Glomerular visceral epithelial cell (primary cell): Measurements from ENCODE around the gene PPP1R3E.
"Not testable (repeated sequence)": the region's sequence is repeated elsewhere in the genome, so short reads cannot be mapped to it uniquely, and the experiment has no call there.

ENCODE experiments used
- DNase-seq: peaks from one replicate; pipeline ENCODE4 v3.0.0-alpha.2; 2016; ENCODE audit errors: extremely low spot score

The PPP1R3E gene

GRCh38 chr14:23297611-23298277, 4.9 kb downstream of the PPP1R3E start:
- no peak for DNase-seq

GRCh38 chr14:23297096-23297495, 5.6 kb downstream of the PPP1R3E start:
- DNase-seq = no peak

GRCh38 chr14:23296012-23296777, 6.5 kb downstream of the PPP1R3E start:
- DNase-seq = no peak

- peak; percentile 58 for DNase-seq
Observed at GRCh38 chr14:23294734-23295561, 7.7 kb downstream of the PPP1R3E start.

- DNase-seq = no peak
Observed at GRCh38 chr14:23286902-23287479, 15.7 kb downstream of the PPP1R3E start.

GRCh38 chr14:23286020-23286901, 16.4 kb downstream of the PPP1R3E start, which contains the start of gene HOMEZ:
TSS of gene HOMEZ (minus strand) at chr14:23286132. CDS start at chr14:23285952, 180 bp downstream.
- peak; percentile 99 for DNase-seq

GRCh38 chr14:23285530-23286019, 17.1 kb downstream of the PPP1R3E start:
- peak; percentile 18 for DNase-seq

GRCh38 chr14:23284654-23285529, 17.8 kb downstream of the PPP1R3E start:
- peak; percentile 14 for DNase-seq

GRCh38 chr14:23281247-23281646, 21.4 kb downstream of the PPP1R3E start:
- no peak for DNase-seq

GRCh38 chr14:23277928-23278327, 24.7 kb downstream of the PPP1R3E start:
- not testable (repeated sequence) for DNase-seq

- no peak for DNase-seq
Observed at GRCh38 chr14:23277189-23277588, 25.5 kb downstream of the PPP1R3E start.

GRCh38 chr14:23275412-23275811, 27.2 kb downstream of the PPP1R3E start:
- no peak for DNase-seq

GRCh38 chr14:23269193-23269592, 33.5 kb downstream of the PPP1R3E start:
- DNase-seq = no peak

- not testable (repeated sequence) for DNase-seq
Observed at GRCh38 chr14:23260849-23261248, 41.8 kb downstream of the PPP1R3E start.

- DNase-seq = no peak
Observed at GRCh38 chr14:23259426-23259825, 43.2 kb downstream of the PPP1R3E start.

GRCh38 chr14:23258256-23258655, 44.4 kb downstream of the PPP1R3E start:
- no peak for DNase-seq

- DNase-seq = no peak
Observed at GRCh38 chr14:23252420-23253333, 50.0 kb downstream of the PPP1R3E start.

- no peak for DNase-seq
Observed at GRCh38 chr14:23252006-23252405, 50.7 kb downstream of the PPP1R3E start.

GRCh38 chr14:23249824-23250223, 52.8 kb downstream of the PPP1R3E start:
- DNase-seq = no peak
